ENCODE results near the gene SLC39A5.
A peak's percentile ranks its signal among the peaks of the same experiment; 100 is the strongest.

SLC39A5 gene, protein sequence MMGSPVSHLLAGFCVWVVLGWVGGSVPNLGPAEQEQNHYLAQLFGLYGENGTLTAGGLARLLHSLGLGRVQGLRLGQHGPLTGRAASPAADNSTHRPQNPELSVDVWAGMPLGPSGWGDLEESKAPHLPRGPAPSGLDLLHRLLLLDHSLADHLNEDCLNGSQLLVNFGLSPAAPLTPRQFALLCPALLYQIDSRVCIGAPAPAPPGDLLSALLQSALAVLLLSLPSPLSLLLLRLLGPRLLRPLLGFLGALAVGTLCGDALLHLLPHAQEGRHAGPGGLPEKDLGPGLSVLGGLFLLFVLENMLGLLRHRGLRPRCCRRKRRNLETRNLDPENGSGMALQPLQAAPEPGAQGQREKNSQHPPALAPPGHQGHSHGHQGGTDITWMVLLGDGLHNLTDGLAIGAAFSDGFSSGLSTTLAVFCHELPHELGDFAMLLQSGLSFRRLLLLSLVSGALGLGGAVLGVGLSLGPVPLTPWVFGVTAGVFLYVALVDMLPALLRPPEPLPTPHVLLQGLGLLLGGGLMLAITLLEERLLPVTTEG

DNA sequence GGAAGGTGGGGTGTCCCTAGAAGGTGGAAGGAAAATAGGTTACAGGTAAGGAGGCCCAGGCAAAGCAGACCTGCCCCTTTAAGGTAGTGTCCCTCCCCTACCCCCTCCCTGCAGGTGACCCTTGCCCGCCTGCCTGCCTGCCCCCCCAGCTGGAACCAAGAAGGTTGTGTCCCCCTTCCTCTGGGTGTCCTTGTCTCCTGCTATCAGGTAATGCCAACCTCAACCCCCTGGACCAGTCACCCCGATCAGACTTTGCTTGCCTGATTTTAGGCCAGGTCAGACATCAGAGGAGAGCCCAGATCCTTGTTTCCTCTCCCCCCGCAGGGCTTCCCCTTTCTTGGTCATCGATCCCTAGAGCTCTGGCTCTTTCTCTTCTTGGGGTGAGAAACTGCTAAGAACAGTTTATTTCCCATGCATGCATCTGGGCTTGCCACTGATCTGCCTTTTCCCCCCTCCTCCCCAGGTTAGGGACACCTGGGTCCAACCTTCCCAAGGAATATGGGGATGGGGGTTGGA, at the start of gene SLC39A5:
TSS of gene SLC39A5 (plus strand) at position 136 of the 516 bp plus-strand sequence. CDS start 1,224 bp downstream, outside the sequence.
- Histone ChIP-seq H3K4me1 (ENCODE audit: low read depth, poor library complexity, severe bottlenecking) (no peaks in the 10 kb centered on the region), H3K27me3 (ENCODE audit: insufficient read depth, low read depth) (no peaks in the 10 kb centered on the region), H3K4me3 (IDR thresholded peaks at IDR 0.05; ENCODE audit: insufficient read depth, low read depth, low read length) (no peak within 1 kb of the TSS), H3K27ac (no peak within 1 kb of the TSS), H4K20me1 (ENCODE audit: insufficient read depth) (no peaks in the 10 kb centered on the region), H3K36me3 (ENCODE audit: insufficient read depth) (no peaks in the 10 kb centered on the region), H2AFZ (ENCODE audit: low read depth) (no peak within 1 kb of the TSS), H3K79me2 (ENCODE audit: insufficient read depth, low read depth) (no peaks in the 10 kb centered on the region), H3K9ac (no peak within 1 kb of the TSS), H3K4me2 (no peak within 1 kb of the TSS)
- TF ChIP-seq, protein P1, sequence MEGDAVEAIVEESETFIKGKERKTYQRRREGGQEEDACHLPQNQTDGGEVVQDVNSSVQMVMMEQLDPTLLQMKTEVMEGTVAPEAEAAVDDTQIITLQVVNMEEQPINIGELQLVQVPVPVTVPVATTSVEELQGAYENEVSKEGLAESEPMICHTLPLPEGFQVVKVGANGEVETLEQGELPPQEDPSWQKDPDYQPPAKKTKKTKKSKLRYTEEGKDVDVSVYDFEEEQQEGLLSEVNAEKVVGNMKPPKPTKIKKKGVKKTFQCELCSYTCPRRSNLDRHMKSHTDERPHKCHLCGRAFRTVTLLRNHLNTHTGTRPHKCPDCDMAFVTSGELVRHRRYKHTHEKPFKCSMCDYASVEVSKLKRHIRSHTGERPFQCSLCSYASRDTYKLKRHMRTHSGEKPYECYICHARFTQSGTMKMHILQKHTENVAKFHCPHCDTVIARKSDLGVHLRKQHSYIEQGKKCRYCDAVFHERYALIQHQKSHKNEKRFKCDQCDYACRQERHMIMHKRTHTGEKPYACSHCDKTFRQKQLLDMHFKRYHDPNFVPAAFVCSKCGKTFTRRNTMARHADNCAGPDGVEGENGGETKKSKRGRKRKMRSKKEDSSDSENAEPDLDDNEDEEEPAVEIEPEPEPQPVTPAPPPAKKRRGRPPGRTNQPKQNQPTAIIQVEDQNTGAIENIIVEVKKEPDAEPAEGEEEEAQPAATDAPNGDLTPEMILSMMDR (conservative IDR thresholded peaks at IDR 0.05; ENCODE audit: low read depth, low read length) = no peak

DNA sequence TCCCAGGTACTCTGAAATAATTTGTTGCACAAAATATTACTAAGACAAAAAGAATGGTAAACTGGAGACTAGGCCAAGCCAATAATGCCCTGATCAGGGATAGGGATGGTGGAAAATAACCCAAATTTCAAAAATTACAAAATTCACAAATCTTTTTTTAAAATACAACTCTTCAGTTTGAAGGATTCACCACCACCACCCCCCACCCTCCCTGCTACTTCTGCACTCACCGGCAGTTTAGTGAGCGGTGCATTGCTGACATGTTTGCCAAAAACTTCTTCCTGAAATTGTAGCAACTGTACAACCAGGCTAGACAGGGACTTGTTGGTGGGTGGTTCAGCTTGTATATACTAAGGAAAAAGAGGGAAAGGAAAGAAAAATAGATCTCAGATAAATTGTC, 42.9 kb upstream of the SLC39A5 start:
- Histone ChIP-seq H4K20me1 (ENCODE audit: insufficient read depth) (no peaks in the 10 kb centered on the region), H3K79me2 (ENCODE audit: insufficient read depth, low read depth) (peaks cover 34% of the 10 kb centered on the region), H3K9ac (no peak overlapping the region; the same call in 1 of the 2 replicates), H3K4me3 (IDR thresholded peaks at IDR 0.05; ENCODE audit: insufficient read depth, low read depth, low read length) (no peak overlapping the region), H3K4me2 (peak overlapping the region; percentile 79), H2AFZ (ENCODE audit: low read depth) (no peak overlapping the region), H3K27ac (no peak overlapping the region), H3K36me3 (ENCODE audit: insufficient read depth) (peaks cover 24% of the 10 kb centered on the region; the same call in 1 of the 2 replicates), H3K4me1 (ENCODE audit: low read depth, poor library complexity, severe bottlenecking) (peaks cover 40% of the 10 kb centered on the region), H3K27me3 (ENCODE audit: insufficient read depth, low read depth) (no peaks in the 10 kb centered on the region)
- TF ChIP-seq, protein P1 (conservative IDR thresholded peaks at IDR 0.05; ENCODE audit: low read depth, low read length) = no peak

DNA sequence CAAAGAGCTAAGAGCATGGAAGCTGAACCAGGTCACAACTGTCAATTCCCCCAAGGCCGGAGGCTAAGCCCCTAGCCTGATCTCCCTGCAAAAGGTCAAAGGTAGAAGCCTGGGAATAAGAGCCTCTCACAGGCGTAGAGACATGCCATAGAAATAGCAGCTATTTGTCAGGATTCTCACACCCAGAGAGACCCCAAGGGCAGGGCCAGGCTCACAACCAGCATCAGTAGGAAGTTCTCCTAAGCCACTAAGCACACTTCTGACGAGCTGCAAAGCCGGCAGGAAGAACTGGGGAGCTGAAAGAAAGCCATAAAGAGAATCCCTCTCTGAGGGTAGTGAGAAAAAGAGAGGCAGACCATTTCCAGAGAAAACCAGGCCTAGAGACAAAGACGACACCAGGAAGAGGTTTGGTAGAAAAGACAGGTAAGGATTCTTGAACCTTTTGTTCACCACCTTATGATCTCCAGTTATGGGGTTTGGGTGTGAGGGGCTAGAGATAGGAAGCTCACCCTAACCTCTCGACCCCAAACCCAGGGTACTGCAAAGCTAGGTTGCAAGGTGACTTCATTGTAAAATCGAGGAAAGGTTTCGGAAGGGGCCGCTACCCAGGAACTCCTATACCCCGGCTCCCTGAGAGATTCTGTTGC, 41.6 kb upstream of the SLC39A5 start:
- Histone ChIP-seq H3K79me2 (ENCODE audit: insufficient read depth, low read depth) (peaks cover 34% of the 10 kb centered on the region), H4K20me1 (ENCODE audit: insufficient read depth) (no peaks in the 10 kb centered on the region), H3K27me3 (ENCODE audit: insufficient read depth, low read depth) (no peaks in the 10 kb centered on the region), H3K9ac (peak overlapping the region; percentile 51), H3K4me3 (IDR thresholded peaks at IDR 0.05; ENCODE audit: insufficient read depth, low read depth, low read length) (peak overlapping the region; percentile 86), H3K36me3 (ENCODE audit: insufficient read depth) (peaks cover 12% of the 10 kb centered on the region; the same call in 1 of the 2 replicates), H2AFZ (ENCODE audit: low read depth) (peak overlapping the region; percentile 41; the same call in 1 of the 2 replicates), H3K4me1 (ENCODE audit: low read depth, poor library complexity, severe bottlenecking) (peaks cover 48% of the 10 kb centered on the region), H3K27ac (peak overlapping the region; percentile 12; the same call in 1 of the 2 replicates), H3K4me2 (peak overlapping the region; percentile 79)
- TF ChIP-seq, protein P1 (conservative IDR thresholded peaks at IDR 0.05; ENCODE audit: low read depth, low read length) = no peak

DNA sequence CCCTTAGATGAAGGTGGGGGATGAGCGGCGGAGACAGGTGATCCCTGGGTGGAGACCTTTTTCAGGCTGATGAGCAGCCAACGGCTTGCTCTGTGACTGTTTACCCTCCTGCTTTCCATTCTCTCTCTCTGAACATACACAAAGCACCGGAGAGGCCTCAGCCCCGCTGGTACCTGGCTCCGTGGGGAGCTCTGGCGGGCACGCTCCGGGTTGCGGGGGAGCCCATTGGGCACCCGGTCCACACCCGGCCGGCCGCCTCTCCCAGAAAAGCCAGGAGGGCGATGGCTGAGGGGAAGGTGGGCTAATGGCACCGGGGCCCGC, 41.1 kb upstream of the SLC39A5 start:
- H3K27me3 ChIP-seq (ENCODE audit: insufficient read depth, low read depth) = no peaks in the 10 kb centered on the region
- H3K4me2 ChIP-seq = peak overlapping the region; percentile 79
- TF ChIP-seq, protein P1 (conservative IDR thresholded peaks at IDR 0.05; ENCODE audit: low read depth, low read length) = no peak
- peak overlapping the region; percentile 51 for H3K9ac ChIP-seq
- H3K4me1 ChIP-seq (ENCODE audit: low read depth, poor library complexity, severe bottlenecking) = peaks cover 49% of the 10 kb centered on the region
- H3K27ac ChIP-seq = peak overlapping the region; percentile 12; the same call in 1 of the 2 replicates
- H4K20me1 ChIP-seq (ENCODE audit: insufficient read depth) = no peaks in the 10 kb centered on the region
- H3K36me3 ChIP-seq (ENCODE audit: insufficient read depth) = peaks cover 9% of the 10 kb centered on the region; the same call in 1 of the 2 replicates
- H2AFZ ChIP-seq (ENCODE audit: low read depth) = peak overlapping the region; percentile 41
- peak overlapping the region; percentile 86 for H3K4me3 ChIP-seq (IDR thresholded peaks at IDR 0.05; ENCODE audit: insufficient read depth, low read depth, low read length)
- peaks cover 34% of the 10 kb centered on the region for H3K79me2 ChIP-seq (ENCODE audit: insufficient read depth, low read depth)
